ENCODE measurements around the gene LAPTM5. TPM values are rescaled to one million over a fixed set of nuclear protein-coding genes. Genes with fewer than 3 reads are reported as not detected.
A peak's percentile ranks its signal among the peaks of the same experiment; 100 is the strongest.

LAPTM5 gene
- total RNA-seq, 1 experiment from 2014 or later, result 0.30 TPM

DNA sequence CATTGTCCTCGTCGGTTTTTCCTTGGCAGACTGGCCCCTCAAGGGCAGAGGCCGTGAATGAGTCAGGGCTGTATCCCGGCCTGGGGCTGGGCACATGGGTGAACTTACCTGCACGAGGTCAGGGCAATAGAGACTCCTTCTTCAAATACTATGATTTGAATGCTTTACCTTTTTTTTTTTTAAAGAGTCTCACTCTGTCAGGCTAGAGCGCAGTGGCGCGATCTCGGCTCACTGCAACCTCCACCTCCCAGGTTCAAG lies 5.0 kb downstream of the LAPTM5 start:
- Histone ChIP-seq H3K9me3 (no peaks in the 10 kb centered on the region), H3K27me3 (no peaks in the 10 kb centered on the region), H3K36me3 (no peaks in the 10 kb centered on the region), H3K4me3 (no peak overlapping the region)
- no peak for DNase-seq

DNA sequence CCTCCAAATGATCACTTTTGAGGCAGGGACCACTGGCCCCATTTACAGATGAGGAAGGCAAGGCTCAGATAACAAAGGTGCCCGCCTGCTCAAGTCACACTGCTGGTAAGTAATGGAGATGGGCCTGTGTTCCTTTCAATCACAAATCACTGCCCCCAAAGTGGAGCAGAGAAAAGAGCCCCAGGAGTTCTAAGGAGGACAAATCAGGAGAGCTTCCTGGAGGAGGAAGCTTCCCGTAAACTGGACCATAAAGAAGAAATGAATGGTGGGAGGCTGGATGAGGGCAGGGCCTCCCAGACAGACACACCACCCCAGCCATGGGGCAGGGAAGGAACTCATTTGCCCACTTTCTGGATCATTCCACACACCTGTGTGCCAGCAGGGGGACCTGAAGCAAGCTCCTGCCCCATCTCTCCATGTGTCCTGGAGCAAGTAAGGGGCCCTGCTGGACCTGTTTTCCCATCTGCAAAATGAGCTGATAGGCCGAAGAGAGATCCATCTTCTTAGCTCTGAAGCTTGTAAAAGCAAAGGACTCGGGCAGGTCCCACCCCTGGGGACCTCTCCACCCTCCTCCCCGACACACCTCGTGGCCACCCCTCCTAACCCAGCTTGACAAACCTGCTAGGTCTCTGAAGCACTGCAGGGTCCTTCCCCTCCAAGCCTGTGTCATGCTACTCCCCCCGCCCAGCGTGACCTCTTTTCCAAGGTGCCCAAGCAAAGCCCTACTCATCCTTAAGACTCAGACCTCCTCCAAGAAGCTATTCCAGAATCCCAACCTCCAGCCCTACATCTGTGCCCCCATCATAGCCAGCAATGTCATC lies 5.5 kb downstream of the LAPTM5 start:
- no peak overlapping the region for H3K4me3 ChIP-seq
- H3K36me3 ChIP-seq, result no peaks in the 10 kb centered on the region
- DNase-seq, result no peak
- no peaks in the 10 kb centered on the region for H3K27me3 ChIP-seq
- H3K9me3 ChIP-seq, result no peaks in the 10 kb centered on the region

DNA sequence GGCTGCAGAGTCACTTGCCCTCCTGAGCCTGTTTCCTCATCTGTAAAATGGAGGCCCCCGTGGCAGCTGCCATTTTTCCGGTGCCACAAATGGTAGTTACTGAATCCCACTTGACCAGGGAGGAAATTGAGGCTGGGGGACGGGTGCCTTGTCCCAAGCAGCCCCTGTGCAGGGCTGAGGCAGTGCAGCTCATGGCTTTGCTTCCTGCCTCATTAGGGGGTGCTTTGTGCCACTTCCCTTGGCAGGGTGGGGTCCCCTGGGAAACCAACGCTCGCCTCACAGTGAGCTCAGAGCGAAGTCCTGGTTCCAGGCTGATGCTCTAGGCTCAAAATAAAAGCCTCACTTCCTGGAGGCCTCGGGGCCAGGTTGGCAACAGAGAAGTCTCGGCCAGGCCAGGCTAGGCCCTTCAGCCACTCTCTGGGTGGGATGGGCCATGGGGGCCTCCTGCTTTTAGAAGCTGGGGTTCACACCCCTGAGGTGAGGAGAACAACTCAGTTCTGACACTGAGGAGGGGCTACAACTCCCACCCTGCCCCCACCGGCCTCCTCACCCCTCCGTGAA lies 6.8 kb downstream of the LAPTM5 start:
- DNase-seq, result no peak
- no peaks in the 10 kb centered on the region for H3K9me3 ChIP-seq

DNA sequence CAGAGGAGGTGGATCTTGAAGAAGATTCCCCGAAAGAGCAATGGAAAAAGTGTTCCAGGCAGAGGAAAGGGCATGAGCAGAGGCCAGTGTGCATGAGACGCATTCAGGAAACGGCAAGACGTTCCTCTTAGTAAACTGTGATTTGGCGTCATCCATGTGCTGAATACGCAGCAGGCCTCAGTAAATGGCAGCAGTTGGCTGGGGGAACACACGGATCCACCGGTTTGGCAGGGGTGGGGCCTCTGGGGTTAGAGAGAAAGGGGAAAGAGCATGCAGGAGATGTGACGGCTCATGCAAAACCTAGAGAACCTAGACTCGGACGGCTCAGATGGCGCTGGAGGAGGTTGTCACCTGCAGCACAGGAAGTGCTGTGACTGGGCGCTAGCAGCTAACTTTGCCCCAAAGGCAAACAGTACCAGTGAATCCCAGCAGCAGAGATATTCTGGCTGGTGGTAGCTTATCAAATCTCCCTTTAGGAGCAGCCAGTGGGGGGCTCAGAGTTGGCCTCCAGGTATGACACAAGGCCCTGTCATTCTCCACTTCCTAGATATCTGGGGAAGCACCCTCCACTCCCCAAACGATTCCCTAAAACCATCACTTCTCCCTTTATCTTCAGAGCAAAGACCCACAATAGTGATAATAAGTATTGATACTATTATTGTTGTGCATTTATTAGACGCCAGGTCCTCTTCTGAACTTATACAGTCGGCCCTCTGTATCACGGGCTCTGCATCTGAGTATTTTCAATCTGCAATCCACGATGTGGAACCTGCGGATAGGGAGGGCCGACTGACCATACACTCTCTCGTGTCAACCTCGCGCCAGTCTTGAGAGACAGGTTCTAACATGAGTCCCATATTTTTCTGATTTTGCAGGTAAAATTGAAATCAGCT lies 7.6 kb downstream of the LAPTM5 start:
- Histone ChIP-seq H3K27me3 (no peaks in the 10 kb centered on the region), H3K36me3 (no peaks in the 10 kb centered on the region), H3K4me3 (no peak overlapping the region), H3K9me3 (no peaks in the 10 kb centered on the region)
- DNase-seq, result no peak

More for the DNA sequence above, 6.8 kb downstream of the LAPTM5 start:
- Histone ChIP-seq H3K27me3 (no peaks in the 10 kb centered on the region), H3K4me3 (no peak overlapping the region), H3K36me3 (no peaks in the 10 kb centered on the region)

DNA sequence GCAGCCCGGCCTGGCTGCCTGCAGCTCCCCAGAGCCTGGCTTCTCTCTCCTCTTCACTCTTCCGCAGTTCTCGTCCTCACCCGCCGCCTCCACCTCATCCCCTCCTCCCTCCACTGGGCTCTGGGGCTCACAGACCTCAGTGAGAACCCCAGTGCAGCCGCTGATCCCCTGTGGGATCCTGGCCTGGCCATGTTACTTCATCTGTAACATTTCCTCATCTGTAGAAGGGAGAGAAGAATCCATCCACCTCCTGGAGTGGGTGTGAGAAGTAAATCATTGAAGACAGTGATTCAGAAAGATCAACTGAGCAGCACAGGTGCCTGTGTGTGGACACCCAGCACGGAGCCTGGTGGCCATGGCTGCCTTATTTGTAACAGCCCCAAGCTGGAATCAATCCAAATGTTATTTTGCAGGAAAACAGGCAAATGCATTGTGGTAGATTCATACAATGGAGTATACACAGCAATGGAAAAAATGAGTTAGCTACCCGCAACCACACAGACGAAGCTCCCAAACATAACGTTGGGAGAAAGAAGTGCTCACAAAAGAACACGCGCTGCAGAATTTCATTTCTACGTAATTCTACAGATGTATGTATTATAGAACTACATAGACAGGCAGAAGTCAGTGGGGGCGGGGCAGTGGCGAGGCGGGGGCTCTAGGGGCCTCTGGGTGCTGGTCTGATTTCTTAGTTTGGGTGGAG lies 8.7 kb downstream of the LAPTM5 start:
- H3K4me3 ChIP-seq, result no peak overlapping the region
- no peaks in the 10 kb centered on the region for H3K36me3 ChIP-seq
- H3K9me3 ChIP-seq, result no peaks in the 10 kb centered on the region
- no peak for DNase-seq
- no peaks in the 10 kb centered on the region for H3K27me3 ChIP-seq

DNA sequence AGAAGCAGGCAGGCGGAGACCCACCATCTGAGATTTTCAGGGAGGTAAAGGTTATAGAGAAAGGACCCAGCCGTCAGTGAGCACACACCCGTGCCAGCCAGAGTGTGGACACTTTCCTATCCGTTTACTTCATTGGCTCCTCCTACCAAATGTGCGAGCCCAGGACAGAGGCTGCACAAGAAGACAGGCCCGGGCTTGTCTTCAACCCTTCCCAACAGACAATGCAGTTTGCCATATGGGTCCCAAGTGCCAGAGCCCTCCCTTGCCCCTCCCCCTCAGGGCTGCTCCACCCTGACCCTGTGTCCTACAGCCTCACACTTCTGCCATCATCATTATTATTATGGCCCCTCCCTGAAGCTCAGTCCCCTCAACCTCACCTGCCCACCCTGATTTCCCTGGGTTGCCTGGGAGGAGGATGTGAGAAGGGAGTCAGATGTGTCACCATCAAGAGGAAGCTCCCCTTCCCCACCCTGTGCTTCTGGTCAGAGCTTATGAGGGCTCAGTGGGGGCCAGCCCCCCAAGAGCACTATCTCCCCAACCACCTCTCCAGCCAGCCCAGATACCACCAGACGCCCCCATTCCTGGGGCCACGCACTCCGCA lies 9.4 kb downstream of the LAPTM5 start:
- H3K36me3 ChIP-seq, result no peaks in the 10 kb centered on the region
- no peak for DNase-seq
- H3K9me3 ChIP-seq, result no peaks in the 10 kb centered on the region
- no peaks in the 10 kb centered on the region for H3K27me3 ChIP-seq
- no peak overlapping the region for H3K4me3 ChIP-seq

DNA sequence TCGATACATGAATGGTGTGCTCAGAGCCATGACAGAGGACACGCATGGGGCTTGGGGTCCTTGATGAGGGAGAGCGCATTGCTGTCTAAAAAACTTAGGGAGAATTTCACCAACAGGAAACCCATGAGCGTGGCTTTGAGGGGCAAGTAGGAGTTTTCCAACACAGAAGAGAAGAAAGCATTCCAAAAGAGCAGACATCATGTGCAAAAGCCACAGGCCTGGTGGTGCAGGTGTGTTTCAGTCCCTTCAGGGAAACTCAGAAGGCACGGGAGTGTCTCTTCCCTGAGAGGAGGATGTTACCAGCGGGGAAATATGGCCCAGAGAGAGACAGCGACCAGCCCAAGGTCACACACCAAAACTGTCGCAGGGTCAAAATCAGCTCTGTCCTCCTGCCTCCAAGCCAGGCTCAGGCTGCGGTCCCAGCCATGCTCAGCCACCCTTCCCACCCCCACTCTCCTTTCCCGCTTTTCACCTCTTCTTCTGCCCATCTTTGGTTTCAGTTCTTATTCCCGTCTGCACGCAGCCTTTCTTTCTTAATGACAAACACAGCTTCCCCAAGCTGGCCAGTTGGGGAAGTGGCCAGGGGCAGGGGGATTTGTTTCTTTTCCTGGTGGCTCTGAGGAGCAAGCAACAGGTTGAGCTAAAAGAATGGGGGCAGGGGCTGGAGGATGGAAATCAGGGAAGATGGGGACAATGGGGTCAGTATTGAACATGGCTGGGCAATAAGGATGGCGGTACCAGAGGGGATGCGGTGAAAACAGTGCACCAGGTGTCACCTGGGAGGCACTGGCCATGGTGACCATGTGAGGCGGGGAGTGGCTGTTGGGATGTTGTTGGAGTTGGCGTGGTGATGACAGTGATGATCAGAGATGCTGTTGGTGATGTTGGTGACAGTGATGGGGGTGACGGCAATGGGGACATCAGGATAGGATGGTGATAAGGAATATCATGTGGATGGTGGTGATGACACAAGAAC lies 10.3 kb downstream of the LAPTM5 start:
- Histone ChIP-seq H3K9me3 (no peaks in the 10 kb centered on the region), H3K36me3 (no peaks in the 10 kb centered on the region)
- DNase-seq, result no peak

DNA sequence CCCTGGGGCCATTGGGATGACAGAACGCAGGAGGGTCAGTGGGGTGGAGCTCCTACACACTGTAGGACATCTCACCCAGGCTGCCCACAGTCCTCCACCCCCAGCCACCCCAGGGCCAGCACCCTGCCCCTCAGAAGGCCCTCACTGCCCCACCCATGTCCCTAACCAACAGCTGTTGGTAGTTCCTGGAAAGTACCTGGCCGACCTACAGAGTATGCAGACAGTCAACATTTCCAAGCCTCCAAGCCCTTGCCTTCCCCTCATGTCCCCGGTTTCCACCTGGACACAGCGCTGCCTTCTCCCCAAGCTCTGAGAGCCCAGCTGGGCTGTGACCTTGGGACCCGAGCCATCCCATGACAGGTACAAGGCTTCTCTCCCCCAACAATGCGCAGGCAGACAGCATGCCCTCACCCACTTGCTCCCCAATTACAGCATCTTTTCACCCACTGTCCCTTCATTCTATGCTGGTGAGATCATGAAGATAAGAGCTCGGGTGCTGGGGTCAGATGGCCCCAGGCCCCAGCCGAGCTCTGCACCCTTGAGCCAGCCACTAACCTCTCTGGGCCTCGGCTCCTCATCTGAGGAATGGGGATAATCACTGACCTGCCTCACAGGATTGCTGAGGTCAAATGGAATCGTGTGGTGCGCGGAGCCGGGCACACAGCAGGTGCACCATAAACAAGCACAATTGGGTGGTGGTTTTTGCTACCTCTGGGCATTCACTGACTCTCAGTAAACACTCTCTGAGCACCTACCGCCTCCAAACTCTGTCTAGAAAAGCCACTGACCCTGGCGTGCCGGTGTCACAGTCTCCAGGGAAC lies 11.2 kb downstream of the LAPTM5 start:
- H3K27me3 ChIP-seq, result no peaks in the 10 kb centered on the region
- DNase-seq, result no peak
- H3K9me3 ChIP-seq, result no peaks in the 10 kb centered on the region
- no peak overlapping the region for H3K4me3 ChIP-seq
- H3K36me3 ChIP-seq, result no peaks in the 10 kb centered on the region

More for the DNA sequence above, 10.3 kb downstream of the LAPTM5 start:
- H3K27me3 ChIP-seq, result no peaks in the 10 kb centered on the region
- H3K4me3 ChIP-seq, result no peak overlapping the region

DNA sequence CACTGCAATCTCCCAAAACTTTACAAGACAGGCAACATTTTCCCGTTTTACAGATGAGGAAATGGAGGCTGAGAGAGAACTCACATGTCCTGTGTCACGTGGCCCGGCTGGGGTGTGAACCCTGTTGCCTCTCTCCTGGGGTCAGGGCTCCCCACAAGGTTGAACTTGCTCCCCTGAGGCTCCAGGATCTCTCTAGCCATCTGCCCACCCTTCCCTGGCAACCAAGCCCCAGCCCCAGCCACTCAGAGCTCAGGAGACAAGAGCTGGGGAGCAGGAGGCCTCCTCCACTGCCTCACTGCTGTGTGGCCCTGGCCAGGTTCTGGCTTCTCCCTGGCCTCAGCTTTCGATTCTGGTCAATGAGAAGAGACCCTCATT lies 11.8 kb downstream of the LAPTM5 start:
- Histone ChIP-seq H3K27me3 (no peaks in the 10 kb centered on the region), H3K4me3 (no peak overlapping the region), H3K36me3 (no peaks in the 10 kb centered on the region), H3K9me3 (no peaks in the 10 kb centered on the region)
- DNase-seq, result no peak

DNA sequence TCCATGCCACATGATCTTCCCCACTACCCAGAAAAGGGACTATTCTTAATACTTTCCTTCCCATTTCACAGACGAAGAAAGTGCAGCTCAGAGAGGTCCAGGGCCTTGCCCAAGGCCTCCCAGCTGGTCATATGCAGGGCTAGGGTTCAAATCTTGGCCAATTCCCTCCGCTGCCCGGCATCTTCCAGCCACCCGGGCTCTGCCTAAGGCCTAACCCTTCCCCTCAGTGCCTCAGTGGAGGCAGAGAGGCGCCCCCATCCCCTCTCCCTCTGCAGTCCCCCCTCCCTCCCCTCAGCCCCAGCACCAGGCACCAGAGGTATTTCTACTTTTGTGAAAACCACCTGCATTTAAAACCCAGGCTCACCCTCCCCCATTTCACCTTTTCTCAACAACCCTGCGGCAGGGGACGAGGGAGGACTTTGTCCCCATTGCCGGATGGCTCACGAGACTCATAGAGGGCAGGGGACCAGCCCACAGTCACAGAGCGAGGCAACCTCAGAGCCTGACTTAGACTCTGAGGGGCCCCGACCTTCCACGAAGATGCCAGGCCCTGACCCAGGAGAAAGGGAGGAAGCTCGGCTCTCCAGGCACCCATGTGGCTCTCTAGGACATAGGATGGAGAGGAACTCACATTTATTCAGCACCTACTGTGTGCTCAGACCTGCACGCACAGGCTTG lies 12.3 kb downstream of the LAPTM5 start:
- Histone ChIP-seq H3K4me3 (no peak overlapping the region), H3K27me3 (no peaks in the 10 kb centered on the region), H3K36me3 (no peaks in the 10 kb centered on the region), H3K9me3 (no peaks in the 10 kb centered on the region)
- no peak for DNase-seq

DNA sequence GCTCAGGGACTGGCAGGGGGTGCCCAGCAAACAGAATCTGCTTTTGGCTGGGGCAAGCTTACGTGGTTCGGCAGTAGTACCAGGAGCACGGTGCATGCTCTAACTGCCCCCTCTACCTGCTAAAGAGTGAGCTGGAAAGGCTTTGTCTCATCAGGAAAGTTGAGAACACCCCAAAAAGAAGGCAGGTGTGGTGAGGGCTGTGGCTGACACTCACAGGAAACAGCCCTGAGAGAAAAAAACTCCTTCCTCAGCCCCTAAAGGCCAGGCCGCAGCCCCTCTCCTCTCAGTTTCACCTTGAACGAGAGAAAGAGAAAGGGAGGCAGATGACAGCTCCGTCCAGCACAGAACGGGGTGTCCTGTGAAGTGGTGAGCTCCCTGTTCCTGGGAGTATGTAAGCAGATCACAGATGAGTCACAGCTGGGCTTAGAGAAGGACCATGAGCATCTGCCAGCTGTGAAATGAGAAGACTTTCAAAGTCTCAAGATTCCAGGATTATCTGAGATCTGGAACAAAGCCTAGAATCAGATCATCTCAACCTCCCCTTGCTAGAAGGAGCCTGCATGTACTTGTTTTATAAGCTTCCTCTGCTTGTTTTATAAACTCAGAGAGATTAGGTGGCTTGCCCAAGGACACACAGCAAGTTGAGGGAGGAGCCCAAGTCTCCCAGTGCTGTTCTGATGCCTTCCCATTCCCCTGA lies 13.4 kb downstream of the LAPTM5 start:
- Histone ChIP-seq H3K4me3 (no peak overlapping the region), H3K9me3 (no peaks in the 10 kb centered on the region), H3K36me3 (no peaks in the 10 kb centered on the region), H3K27me3 (no peaks in the 10 kb centered on the region)
- peak; percentile 21 for DNase-seq

DNA sequence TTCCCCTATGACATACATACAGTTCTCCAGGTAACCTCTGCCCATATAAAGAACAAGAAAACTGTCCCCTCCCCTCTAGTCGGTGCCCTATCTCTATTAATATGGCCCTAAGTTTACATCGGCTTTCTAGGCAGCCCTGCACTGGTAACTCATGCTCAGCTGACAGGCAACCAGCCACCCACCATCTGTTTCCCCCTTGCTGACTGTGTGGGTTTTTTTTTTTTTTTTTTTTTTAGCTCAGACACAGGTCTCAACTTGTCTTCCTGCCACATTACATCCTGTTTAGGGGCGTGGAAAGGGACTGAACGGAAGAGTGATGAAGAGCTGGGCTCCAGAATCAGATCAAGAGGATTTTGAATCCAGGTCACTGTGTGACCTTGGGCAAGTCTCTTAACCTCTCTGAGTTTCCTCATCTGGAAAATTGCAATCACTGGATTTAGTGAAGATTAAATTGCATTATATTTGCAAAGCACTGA lies 14.0 kb downstream of the LAPTM5 start:
- no peak for DNase-seq
- no peaks in the 10 kb centered on the region for H3K27me3 ChIP-seq
- no peak overlapping the region for H3K4me3 ChIP-seq
- H3K9me3 ChIP-seq, result no peaks in the 10 kb centered on the region
- H3K36me3 ChIP-seq, result no peaks in the 10 kb centered on the region

DNA sequence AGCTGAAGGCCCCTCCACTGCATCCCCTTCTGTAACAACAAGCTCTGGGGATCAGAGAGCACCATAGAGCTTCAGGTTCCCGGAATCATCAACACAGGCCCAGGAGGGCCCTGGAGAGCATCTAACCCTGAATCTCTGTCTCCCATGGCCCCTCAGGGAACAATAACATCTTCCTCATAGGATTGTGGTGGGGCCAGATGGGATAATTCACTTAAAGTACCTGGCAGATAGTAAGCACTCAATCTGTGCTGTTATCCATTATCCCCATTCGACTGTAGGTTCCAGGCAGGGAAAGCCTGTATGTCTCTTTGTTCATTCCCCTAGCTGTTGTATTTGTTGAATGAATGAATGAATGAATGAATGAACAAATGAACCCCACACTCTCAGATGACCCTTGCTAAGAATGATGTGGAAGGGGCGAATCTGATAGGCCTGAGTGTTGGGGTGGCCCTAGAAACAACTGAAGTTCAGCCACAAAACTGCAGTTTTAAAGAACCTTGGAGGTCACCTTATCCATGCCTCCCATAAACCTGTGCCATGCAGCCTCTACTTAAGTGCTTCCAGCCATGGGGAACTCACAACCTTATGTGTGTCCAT lies 14.5 kb downstream of the LAPTM5 start:
- Histone ChIP-seq H3K36me3 (no peaks in the 10 kb centered on the region), H3K27me3 (no peaks in the 10 kb centered on the region), H3K4me3 (no peak overlapping the region), H3K9me3 (no peaks in the 10 kb centered on the region)
- no peak for DNase-seq
